Naive thymus-derived CD8-positive, alpha-beta T cell (primary cell): ENCODE results near the gene KRT81. TPM values are rescaled to one million over a fixed set of nuclear protein-coding genes. Genes with fewer than 3 reads are reported as not detected.

Source experiments
- ATAC-seq, 2 donors: fragments of 150-1000 bp; cut with Tn5 transposase in 1 of 2; sonication (Bioruptor Pico), chemical (Tn5 transposase) in 1 of 2; 1 replicate in 1 of 2; 2 replicates in 1 of 2; pipeline ENCODE4 v1.10.0; 2021; ENCODE audit warnings: mild to moderate bottlenecking in 2 of 2, moderate library complexity in 2 of 2
- POLR2A ChIA-PET: fragments of 350-600 bp; sonication (Branson Sonifier 250); formaldehyde crosslinking; loops from one replicate; lab custom pipeline; 2021; ENCODE audit warnings: antibody characterized with exemption; lab: Charles Lee
- DNase-seq, 10 donors: peaks; one replicate each; pipeline versions ENCODE4 v3.0.0 to v3.0.0-alpha.2; 2020 to 2022
- H3K27ac Mint-ChIP-seq, 10 donors: one replicate each; pipeline ENCODE4 v1.8.0; 2020 to 2022; ENCODE audit warnings: mild to moderate bottlenecking in 10 of 10, mixed read lengths in 10 of 10, moderate library complexity in 4 of 10, inconsistent platforms in 1 of 10
- H3K27me3 Mint-ChIP-seq, 5 donors: one replicate each; pipeline ENCODE4 v1.8.0; 2021 to 2022; ENCODE audit warnings: mixed read lengths in 5 of 5
- H3K36me3 Mint-ChIP-seq, 3 donors: one replicate each; pipeline ENCODE4 v1.8.0; 2020 to 2022; ENCODE audit warnings: mixed read lengths in 3 of 3, mild to moderate bottlenecking in 2 of 3, inconsistent platforms in 1 of 3
- H3K4me1 Mint-ChIP-seq, 4 donors: one replicate each; pipeline ENCODE4 v1.8.0; 2021 to 2022; ENCODE audit warnings: mixed read lengths in 4 of 4
- H3K4me3 Mint-ChIP-seq, 10 donors: one replicate each; pipeline ENCODE4 v1.8.0; 2020 to 2022; ENCODE audit warnings: mild to moderate bottlenecking in 10 of 10, mixed read lengths in 10 of 10, moderate library complexity in 6 of 10, inconsistent platforms in 1 of 10
- H3K9me3 Mint-ChIP-seq, 9 donors: one replicate each; pipeline ENCODE4 v1.8.0; 2020 to 2022; ENCODE audit warnings: mixed read lengths in 9 of 9, mild to moderate bottlenecking in 3 of 9, inconsistent platforms in 1 of 9, moderate library complexity in 1 of 9
- polyA plus RNA-seq, 3 donors: library from polyadenylated mRNA; unstranded; fragments of 300-500 nt; fragmentation: Illumina TruSeq; gene quantifications; one replicate each; pipeline ENCODE4 v1.2.3, GENCODE V29; 2021
- total RNA-seq, 8 experiments: library from RNA in 2 of 8; stranded (reverse) in 2 of 8; gene quantifications; one replicate each; pipeline ENCODE4 v1.2.3 and lab custom pipeline; 2021 to 2026

KRT81 gene
- total RNA-seq (not detected), polyA plus RNA-seq (not detected), total RNA-seq (lab: John Stamatoyannopoulos, UW) (0 reads per million in 6 experiments)

DNA sequence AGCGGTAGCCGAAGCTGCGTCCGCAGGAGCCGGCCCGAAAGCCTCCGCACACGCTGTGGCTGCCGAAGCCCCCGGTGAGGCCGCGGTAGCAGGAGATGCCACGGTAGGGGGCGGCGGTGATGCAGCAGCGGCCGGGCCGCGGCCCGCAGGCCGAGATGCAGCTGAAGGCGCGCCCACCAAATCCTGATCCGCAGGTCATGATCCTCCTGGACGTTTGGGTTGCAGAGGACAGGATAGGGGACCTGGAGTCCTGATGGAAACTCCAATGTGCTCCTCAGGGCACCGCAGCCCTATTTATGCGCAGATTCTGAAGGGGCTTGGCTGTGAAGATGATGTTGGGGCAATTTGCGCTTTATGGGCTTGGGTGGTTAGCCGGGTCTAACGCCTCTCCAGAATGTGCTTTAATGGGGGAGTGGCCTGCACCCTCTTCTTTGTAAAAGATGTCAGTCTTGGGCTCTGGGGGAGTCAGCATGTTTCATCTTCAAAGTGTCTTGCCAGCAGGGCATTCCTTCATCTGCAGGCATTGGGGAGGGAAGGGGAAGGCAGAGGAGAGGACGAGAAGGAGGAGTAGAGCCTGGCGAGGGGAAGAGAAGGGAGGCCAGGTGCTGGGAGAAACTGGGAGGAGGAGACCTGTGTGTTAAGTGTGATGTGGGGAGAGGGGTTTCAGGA is at the start of gene KRT81:
KRT81 (minus strand) TSS at position 268 of the 669 bp plus-strand sequence; CDS start at position 199, 69 bp downstream.
- H3K4me1 Mint-ChIP-seq = peaks cover 7 to 15% (median 10%) of the 10 kb centered on the region in 4 donors

GRCh38 chr12:52338241-52338960 is 47.1 kb upstream of the KRT81 start:
- Mint-ChIP-seq H3K27me3 (peaks cover 3 to 20% (median 10%) of the 10 kb centered on the region in 5 donors), H3K36me3 (peaks cover 0 to 9% (median 0%) of the 10 kb centered on the region in 3 donors), H3K9me3 (peaks cover 0 to 16% (median 9%) of the 10 kb centered on the region in 9 donors), H3K4me1 (peaks cover 0 to 4% (median 0%) of the 10 kb centered on the region in 4 donors), H3K27ac (no peak overlapping the region), H3K4me3 (no peak overlapping the region)
- no peak for ATAC-seq
- peak in 1 of 10 donors; percentile 23 for DNase-seq
- POLR2A ChIA-PET = interaction anchor here (1.6 kb wide), 1 partner anchor 11 kb away, joined by 4 read pairs; no protein-coding TSS in a partner anchor

More for the DNA sequence above, at the start of gene KRT81:
- no peak for ATAC-seq
- DNase-seq = no peak
- Mint-ChIP-seq H3K36me3 (no peaks in the 10 kb centered on the region), H3K4me3 (no peak within 1 kb of the TSS), H3K27ac (no peak within 1 kb of the TSS), H3K27me3 (peaks cover 0 to 21% (median 14%) of the 10 kb centered on the region in 5 donors), H3K9me3 (no peaks in the 10 kb centered on the region)
- POLR2A ChIA-PET = no interaction called here

DNA sequence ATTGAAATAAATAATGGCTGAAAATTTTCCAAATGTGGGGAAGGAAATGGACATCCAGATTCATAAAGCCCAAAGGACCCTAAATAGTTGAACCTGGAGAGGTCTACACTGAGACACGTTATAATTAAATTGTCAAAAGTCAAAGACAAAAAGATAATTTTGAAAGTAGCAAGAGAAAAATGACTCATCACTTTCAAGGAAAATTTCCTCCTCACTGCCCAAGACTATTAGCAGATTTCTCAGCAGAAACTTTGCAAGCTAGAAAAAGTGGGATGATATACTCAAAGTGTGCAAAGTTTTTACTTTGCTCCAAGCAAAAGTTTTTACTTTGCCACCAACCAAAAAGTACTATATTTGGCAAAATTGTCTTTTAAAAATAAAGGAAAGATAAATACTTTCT is 45.7 kb upstream of the KRT81 start:
- peaks cover 0 to 16% (median 9%) of the 10 kb centered on the region in 9 donors for H3K9me3 Mint-ChIP-seq
- H3K4me3 Mint-ChIP-seq = no peak overlapping the region
- H3K36me3 Mint-ChIP-seq = peaks cover 0 to 9% (median 0%) of the 10 kb centered on the region in 3 donors
- ATAC-seq = no peak
- no peak overlapping the region for H3K27ac Mint-ChIP-seq
- H3K4me1 Mint-ChIP-seq = peaks cover 0 to 4% (median 0%) of the 10 kb centered on the region in 4 donors
- no peak for DNase-seq
- POLR2A ChIA-PET = no interaction called here
- peaks cover 3 to 27% (median 10%) of the 10 kb centered on the region in 5 donors for H3K27me3 Mint-ChIP-seq

- Mint-ChIP-seq H3K4me1 (peaks cover 0 to 4% (median 0%) of the 10 kb centered on the region in 4 donors), H3K36me3 (peaks cover 0 to 9% (median 0%) of the 10 kb centered on the region in 3 donors), H3K9me3 (peaks cover 0 to 16% (median 9%) of the 10 kb centered on the region in 9 donors), H3K4me3 (no peak overlapping the region), H3K27ac (no peak overlapping the region), H3K27me3 (peaks cover 3 to 31% (median 9%) of the 10 kb centered on the region in 5 donors)
- DNase-seq (no peak), ATAC-seq (no peak)
- POLR2A ChIA-PET = no interaction called here
These were observed 45.3 kb upstream of the KRT81 start for GRCh38 chr12:52336641-52337040.

- DNase-seq = peak in 1 of 10 donors; percentile 40
- H3K4me3 Mint-ChIP-seq = no peak overlapping the region
- no peak for ATAC-seq
- peaks cover 0 to 4% (median 0%) of the 10 kb centered on the region in 4 donors for H3K4me1 Mint-ChIP-seq
- POLR2A ChIA-PET = no interaction called here
- peaks cover 0 to 16% (median 9%) of the 10 kb centered on the region in 9 donors for H3K9me3 Mint-ChIP-seq
- no peak overlapping the region for H3K27ac Mint-ChIP-seq
- H3K36me3 Mint-ChIP-seq = peaks cover 0 to 9% (median 0%) of the 10 kb centered on the region in 3 donors
- H3K27me3 Mint-ChIP-seq = peaks cover 3 to 33% (median 11%) of the 10 kb centered on the region in 5 donors
These were observed 44.4 kb upstream of the KRT81 start for GRCh38 chr12:52335598-52336262.

DNA sequence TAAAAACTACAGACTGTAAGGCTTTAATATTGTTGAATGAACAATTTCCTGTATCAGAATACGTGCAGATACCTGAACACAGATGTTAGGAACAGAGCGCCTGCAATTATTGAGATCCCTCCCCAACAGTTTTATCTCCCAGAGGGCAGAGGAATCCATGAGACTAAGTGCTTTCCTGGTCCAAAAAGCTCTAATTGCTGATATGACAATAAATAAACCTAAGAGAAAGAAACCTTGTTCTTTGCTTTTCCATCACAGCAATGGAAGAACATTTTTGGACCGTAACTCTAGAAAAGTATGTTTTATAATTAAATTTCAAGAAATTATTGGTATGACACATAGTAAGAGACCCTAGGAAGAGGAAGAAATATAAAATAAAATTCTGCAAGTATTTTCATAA is 42.9 kb upstream of the KRT81 start:
- DNase-seq (no peak), ATAC-seq (no peak)
- H3K4me1 Mint-ChIP-seq = peaks cover 0 to 3% (median 0%) of the 10 kb centered on the region in 4 donors
- H3K4me3 Mint-ChIP-seq = no peak overlapping the region
- H3K36me3 Mint-ChIP-seq = peaks cover 0 to 9% (median 0%) of the 10 kb centered on the region in 3 donors
- POLR2A ChIA-PET = no interaction called here
- peaks cover 3 to 27% (median 11%) of the 10 kb centered on the region in 5 donors for H3K27me3 Mint-ChIP-seq
- no peak overlapping the region for H3K27ac Mint-ChIP-seq
- H3K9me3 Mint-ChIP-seq = peaks cover 0 to 16% (median 9%) of the 10 kb centered on the region in 9 donors

DNA sequence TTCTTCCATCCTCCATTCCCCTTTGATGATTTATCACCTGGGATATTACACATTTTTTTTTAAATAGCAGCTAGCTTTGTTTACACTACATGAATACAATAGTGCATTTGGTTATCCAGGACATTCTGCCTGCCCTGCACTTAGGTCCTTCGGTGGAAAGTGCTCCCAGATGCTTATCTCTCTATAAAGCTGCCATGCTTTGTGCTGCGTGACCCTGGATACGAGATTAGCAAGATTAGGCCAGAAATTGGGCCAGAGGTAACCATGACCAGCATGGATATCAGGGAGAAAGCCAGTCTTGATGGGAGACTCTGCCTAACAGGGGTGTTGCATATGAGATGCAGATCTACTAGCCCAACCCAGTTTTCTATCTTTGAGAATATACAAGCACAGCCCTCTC is 42.0 kb upstream of the KRT81 start:
- POLR2A ChIA-PET = no interaction called here
- Mint-ChIP-seq H3K4me1 (peaks cover 0 to 2% (median 0%) of the 10 kb centered on the region in 4 donors), H3K36me3 (peaks cover 0 to 9% (median 0%) of the 10 kb centered on the region in 3 donors), H3K27me3 (peaks cover 3 to 18% (median 11%) of the 10 kb centered on the region in 5 donors), H3K4me3 (no peak overlapping the region), H3K27ac (no peak overlapping the region), H3K9me3 (peaks cover 0 to 16% (median 9%) of the 10 kb centered on the region in 9 donors)
- DNase-seq (peak in 1 of 10 donors; percentile 19), ATAC-seq (no peak)

- POLR2A ChIA-PET = no interaction called here
- Mint-ChIP-seq H3K27ac (peak overlapping the region in 1 of 10 donors; percentile 1), H3K4me3 (no peak overlapping the region)
These were observed 41.0 kb upstream of the KRT81 start for GRCh38 chr12:52332381-52332780.

DNA sequence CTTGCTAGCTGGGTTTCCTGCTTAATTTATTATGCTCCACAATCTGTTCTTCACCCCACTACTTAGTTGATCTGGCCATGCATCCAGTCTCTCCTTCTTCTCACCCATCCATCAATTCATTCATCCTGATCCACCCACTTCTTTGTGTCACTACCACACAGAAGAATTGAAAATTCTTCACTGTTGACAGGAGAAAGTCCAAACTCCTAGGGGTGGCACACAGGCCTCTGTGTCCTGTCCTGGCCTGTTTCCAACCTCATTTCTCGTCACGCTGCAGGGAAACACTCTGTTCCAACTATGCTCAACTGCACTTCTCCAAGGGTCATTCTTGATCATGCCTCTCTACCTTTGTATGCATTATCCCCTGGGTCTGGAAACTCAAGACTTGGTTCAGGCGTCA is 40.5 kb upstream of the KRT81 start:
- ATAC-seq (no peak), DNase-seq (no peak)
- Mint-ChIP-seq H3K36me3 (peaks cover 0 to 4% (median 0%) of the 10 kb centered on the region in 3 donors), H3K27me3 (peaks cover 3 to 20% (median 15%) of the 10 kb centered on the region in 5 donors), H3K9me3 (peaks cover 0 to 11% (median 6%) of the 10 kb centered on the region in 9 donors), H3K27ac (no peak overlapping the region), H3K4me3 (no peak overlapping the region), H3K4me1 (peaks cover 6 to 9% (median 7%) of the 10 kb centered on the region in 4 donors)
- POLR2A ChIA-PET = no interaction called here

More at GRCh38 chr12:52332381-52332780, 41.0 kb upstream of the KRT81 start:
- ATAC-seq (no peak), DNase-seq (peak in 1 of 10 donors; percentile 27)
- H3K4me1 Mint-ChIP-seq = peaks cover 4 to 5% (median 4%) of the 10 kb centered on the region in 4 donors
- H3K36me3 Mint-ChIP-seq = peaks cover 0 to 9% (median 0%) of the 10 kb centered on the region in 3 donors
- peaks cover 0 to 16% (median 9%) of the 10 kb centered on the region in 9 donors for H3K9me3 Mint-ChIP-seq
- peaks cover 3 to 19% (median 14%) of the 10 kb centered on the region in 5 donors for H3K27me3 Mint-ChIP-seq

- Mint-ChIP-seq H3K36me3 (no peaks in the 10 kb centered on the region), H3K4me1 (peaks cover 6 to 9% (median 7%) of the 10 kb centered on the region in 4 donors), H3K4me3 (no peak overlapping the region), H3K27ac (no peak overlapping the region), H3K27me3 (peaks cover 3 to 20% (median 17%) of the 10 kb centered on the region in 5 donors), H3K9me3 (peaks cover 0 to 5% (median 0%) of the 10 kb centered on the region in 9 donors)
- DNase-seq (peak in 1 of 10 donors; percentile 4), ATAC-seq (no peak)
- POLR2A ChIA-PET = no interaction called here
These were observed 39.7 kb upstream of the KRT81 start for GRCh38 chr12:52331039-52331438.

DNA sequence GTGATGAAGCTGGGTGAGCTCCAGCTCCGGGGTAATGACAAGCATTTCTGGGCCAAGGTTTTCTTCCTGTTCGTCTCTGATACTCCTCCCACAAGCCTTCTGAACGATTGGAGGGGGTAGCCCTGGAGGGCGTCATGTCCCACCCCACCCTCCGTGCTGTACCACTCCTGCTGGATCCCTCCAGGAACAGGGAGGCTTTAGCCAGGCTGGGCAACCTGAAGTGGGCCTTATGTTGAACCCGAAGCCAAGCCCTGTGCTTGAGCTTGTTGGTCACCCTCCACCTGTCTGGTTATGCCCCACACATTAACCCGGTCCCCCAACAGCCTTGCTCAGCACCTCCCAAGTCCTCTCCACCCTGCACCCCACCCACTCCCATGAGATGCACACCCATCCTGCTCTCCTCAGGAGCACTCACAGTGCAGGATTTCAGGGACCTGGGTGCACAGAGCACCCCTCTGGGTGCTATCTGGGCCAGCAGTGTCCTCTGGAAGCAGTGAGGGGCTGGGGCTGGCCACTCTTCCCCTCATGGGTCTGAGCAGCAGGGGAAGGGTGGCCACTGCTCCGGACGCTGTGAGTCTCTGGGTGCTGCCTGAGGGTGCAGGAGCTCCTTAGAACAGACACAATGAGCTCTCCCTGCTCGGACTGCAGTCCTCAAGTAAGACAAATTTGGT is 36.6 kb upstream of the KRT81 start:
- H3K36me3 Mint-ChIP-seq = no peaks in the 10 kb centered on the region
- H3K27me3 Mint-ChIP-seq = peaks cover 0 to 34% (median 19%) of the 10 kb centered on the region in 5 donors
- no peak for ATAC-seq
- H3K4me1 Mint-ChIP-seq = peaks cover 6 to 9% (median 7%) of the 10 kb centered on the region in 4 donors
- peak overlapping the region in 1 of 10 donors; percentile 60 for H3K27ac Mint-ChIP-seq
- POLR2A ChIA-PET = interaction anchor here (1.1 to 1.4 kb wide), 3 partner anchors 11 to 173 kb away, joined by 4 to 6 read pairs (median 4); no protein-coding TSS in a partner anchor
- DNase-seq = peak in 1 of 10 donors; percentile 50
- no peak overlapping the region for H3K4me3 Mint-ChIP-seq
- H3K9me3 Mint-ChIP-seq = no peaks in the 10 kb centered on the region
